22Rv1 (cell line): ENCODE measurements around the gene TMC4.

ENCODE experiments used
- ZFX ChIP-seq: fragments of 450-650 bp; IDR thresholded peaks from 2 replicates; pipeline ENCODE4 v1.6.1; 2017; ENCODE audit warnings: antibody characterized with exemption, borderline replicate concordance
- TF ChIP-seq, protein P1 (sequence below): fragments of 450-650 bp; IDR thresholded peaks from 2 replicates; pipeline ENCODE4 v1.5.1; 2017; ENCODE audit warnings: mild to moderate bottlenecking

DNA sequence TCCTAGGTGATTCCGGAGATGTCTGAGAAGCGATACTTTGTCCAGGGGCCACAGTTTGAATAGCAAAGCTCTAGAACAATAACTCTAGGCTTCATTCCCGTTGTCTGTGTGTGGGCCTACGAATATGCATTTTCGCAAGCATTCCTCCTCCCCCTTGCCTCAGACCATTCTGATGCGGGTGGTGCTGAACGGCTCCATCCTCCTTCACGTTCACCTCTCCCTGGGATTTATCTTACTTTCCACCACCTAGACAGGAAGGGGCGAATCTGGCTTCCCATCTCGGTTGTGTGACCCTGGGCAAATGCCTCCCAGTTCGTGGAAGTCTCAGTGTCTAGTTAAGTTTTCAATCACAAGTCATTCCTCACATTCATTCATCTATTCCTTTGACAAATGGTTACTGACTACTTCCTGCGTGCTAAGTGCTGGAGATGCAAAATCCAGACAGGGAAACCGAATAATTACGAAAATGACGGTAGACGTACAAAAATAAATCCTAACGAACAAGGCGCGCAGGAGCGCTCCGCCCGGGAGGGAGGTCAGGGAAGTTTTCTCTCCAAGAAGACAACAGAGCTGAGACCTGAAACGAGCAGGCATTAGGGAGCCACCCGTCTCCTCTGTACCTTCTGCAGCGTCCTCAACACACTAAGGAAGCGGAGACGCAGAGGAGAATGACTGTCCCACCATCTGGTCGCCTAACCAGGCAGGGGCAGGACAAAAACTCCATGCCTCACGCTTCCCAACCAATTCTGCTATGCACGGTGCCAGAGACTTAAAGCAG lies 36.7 kb downstream of the TMC4 start:
- TF ChIP-seq, protein P1, sequence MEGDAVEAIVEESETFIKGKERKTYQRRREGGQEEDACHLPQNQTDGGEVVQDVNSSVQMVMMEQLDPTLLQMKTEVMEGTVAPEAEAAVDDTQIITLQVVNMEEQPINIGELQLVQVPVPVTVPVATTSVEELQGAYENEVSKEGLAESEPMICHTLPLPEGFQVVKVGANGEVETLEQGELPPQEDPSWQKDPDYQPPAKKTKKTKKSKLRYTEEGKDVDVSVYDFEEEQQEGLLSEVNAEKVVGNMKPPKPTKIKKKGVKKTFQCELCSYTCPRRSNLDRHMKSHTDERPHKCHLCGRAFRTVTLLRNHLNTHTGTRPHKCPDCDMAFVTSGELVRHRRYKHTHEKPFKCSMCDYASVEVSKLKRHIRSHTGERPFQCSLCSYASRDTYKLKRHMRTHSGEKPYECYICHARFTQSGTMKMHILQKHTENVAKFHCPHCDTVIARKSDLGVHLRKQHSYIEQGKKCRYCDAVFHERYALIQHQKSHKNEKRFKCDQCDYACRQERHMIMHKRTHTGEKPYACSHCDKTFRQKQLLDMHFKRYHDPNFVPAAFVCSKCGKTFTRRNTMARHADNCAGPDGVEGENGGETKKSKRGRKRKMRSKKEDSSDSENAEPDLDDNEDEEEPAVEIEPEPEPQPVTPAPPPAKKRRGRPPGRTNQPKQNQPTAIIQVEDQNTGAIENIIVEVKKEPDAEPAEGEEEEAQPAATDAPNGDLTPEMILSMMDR, result no peak
- TF ChIP-seq ZFX, result no peak
